ENCODE data around the gene TTLL6.

DNA sequence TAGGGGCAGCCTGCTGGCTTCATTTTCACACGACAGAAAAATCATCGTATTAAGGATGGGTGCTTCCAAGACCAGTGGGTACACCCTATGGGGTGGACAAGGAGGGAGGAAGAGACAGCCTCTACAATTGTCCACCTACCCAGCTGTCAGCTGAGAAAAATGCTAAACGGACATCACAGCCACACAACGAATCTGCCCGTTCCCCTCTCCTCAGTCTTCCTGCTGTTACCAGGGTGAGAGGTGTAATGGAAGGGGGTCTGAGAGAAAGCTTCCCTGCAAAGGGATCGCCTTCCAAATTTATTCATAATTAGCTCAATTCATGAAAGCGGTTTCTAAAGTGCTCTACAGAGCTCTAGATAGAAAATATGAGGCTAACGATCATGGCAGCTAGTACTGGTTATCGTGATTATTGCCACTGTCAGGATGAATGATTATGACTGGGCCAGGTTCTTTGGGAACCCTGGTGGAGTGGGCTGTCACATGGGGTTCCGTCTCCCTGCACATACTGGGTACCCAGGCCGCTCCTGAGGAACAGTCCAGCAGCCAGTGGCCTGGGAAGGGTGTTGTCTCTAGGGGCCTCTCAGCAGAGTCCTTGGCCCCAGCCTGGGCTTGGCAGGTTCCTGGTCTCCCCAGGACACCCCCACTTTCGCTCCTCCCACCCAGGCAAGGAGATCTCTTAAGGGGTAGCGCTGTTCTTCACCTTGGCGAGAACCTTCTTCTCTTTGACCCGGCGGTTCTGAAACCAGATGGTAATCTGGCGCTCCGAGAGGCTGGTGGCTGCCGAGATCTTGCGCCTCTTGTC, 90.7 kb downstream of the TTLL6 start:
- no peak for TF ChIP-seq CTCF (IDR thresholded peaks at IDR 0.05; ENCODE audit: low read length)
- TF ChIP-seq EZH2 (IDR thresholded peaks at IDR 0.05; ENCODE audit: borderline replicate concordance, low read length) = no peak
